Measurements from ENCODE around the gene PAPLN. TPM values are rescaled to one million over a fixed set of nuclear protein-coding genes. Genes with fewer than 3 reads are reported as not detected.

The PAPLN gene
- total and polyA plus RNA-seq, 4 donors: 5.1 to 69.3 (median 25.3) TPM

- Histone ChIP-seq H3K9me3 (ENCODE audit: control insufficient read depth, insufficient read depth, low read length) (no peaks in the 10 kb centered on the region), H3K27me3 (ENCODE audit: control insufficient read depth, insufficient read depth, low read length) (no peaks in the 10 kb centered on the region), H3K36me3 (ENCODE audit: control insufficient read depth, insufficient read depth, low read length) (peaks cover 18% of the 10 kb centered on the region), H3K27ac (ENCODE audit: low read depth, low read length) (no peak overlapping the region), H3K4me1 (ENCODE audit: control insufficient read depth, insufficient read depth, low read length) (no peaks in the 10 kb centered on the region), H3K4me3 (ENCODE audit: low read depth, low read length) (no peak overlapping the region)
- WGBS (ENCODE audit: insufficient coverage): 90% methylated on average over 2 of the region's 5 CpGs
- DNase-seq (ENCODE audit: low read depth in 4 of 6, low spot score in 6 of 6): no peak
These were observed 43.6 kb downstream of the PAPLN start for GRCh38 chr14:73280903-73281302.

- Histone ChIP-seq H3K36me3 (ENCODE audit: control insufficient read depth, insufficient read depth, low read length) (peaks cover 7% of the 10 kb centered on the region), H3K4me1 (ENCODE audit: control insufficient read depth, insufficient read depth, low read length) (no peaks in the 10 kb centered on the region), H3K9me3 (ENCODE audit: control insufficient read depth, insufficient read depth, low read length) (no peaks in the 10 kb centered on the region), H3K27ac (ENCODE audit: low read depth, low read length) (no peak overlapping the region), H3K4me3 (ENCODE audit: low read depth, low read length) (no peak overlapping the region), H3K27me3 (ENCODE audit: control insufficient read depth, insufficient read depth, low read length) (no peaks in the 10 kb centered on the region)
- DNase-seq (ENCODE audit: low read depth in 4 of 6, low spot score in 6 of 6): peak in 3 of 6 donors; percentile 40 to 92 (median 74)
- WGBS (ENCODE audit: insufficient coverage): 12% methylated on average over 7 of the region's 12 CpGs
These were observed 46.5 kb downstream of the PAPLN start for GRCh38 chr14:73283608-73284379.

GRCh38 chr14:73285979-73286378 lies 48.7 kb downstream of the PAPLN start:
- Histone ChIP-seq H3K36me3 (ENCODE audit: control insufficient read depth, insufficient read depth, low read length) (peaks cover 5% of the 10 kb centered on the region), H3K27me3 (ENCODE audit: control insufficient read depth, insufficient read depth, low read length) (no peaks in the 10 kb centered on the region), H3K4me3 (ENCODE audit: low read depth, low read length) (no peak overlapping the region), H3K4me1 (ENCODE audit: control insufficient read depth, insufficient read depth, low read length) (no peaks in the 10 kb centered on the region), H3K9me3 (ENCODE audit: control insufficient read depth, insufficient read depth, low read length) (no peaks in the 10 kb centered on the region), H3K27ac (ENCODE audit: low read depth, low read length) (no peak overlapping the region)
- no peak for DNase-seq (ENCODE audit: low read depth in 4 of 6, low spot score in 6 of 6)
- WGBS (ENCODE audit: insufficient coverage): no CpG with 5 or more reads among the region's 1 CpG

- no CpG with 5 or more reads among the region's 2 CpGs for WGBS (ENCODE audit: insufficient coverage)
- no peaks in the 10 kb centered on the region for H3K9me3 ChIP-seq (ENCODE audit: control insufficient read depth, insufficient read depth, low read length)
- DNase-seq (ENCODE audit: low read depth in 4 of 6, low spot score in 6 of 6): no peak
- H3K4me3 ChIP-seq (ENCODE audit: low read depth, low read length): no peak overlapping the region
- H3K4me1 ChIP-seq (ENCODE audit: control insufficient read depth, insufficient read depth, low read length): no peaks in the 10 kb centered on the region
- no peaks in the 10 kb centered on the region for H3K27me3 ChIP-seq (ENCODE audit: control insufficient read depth, insufficient read depth, low read length)
- H3K27ac ChIP-seq (ENCODE audit: low read depth, low read length): no peak overlapping the region
- H3K36me3 ChIP-seq (ENCODE audit: control insufficient read depth, insufficient read depth, low read length): peaks cover 10% of the 10 kb centered on the region
These were observed 49.3 kb downstream of the PAPLN start for GRCh38 chr14:73286598-73286997.

- Histone ChIP-seq H3K4me1 (ENCODE audit: control insufficient read depth, insufficient read depth, low read length) (no peaks in the 10 kb centered on the region), H3K27ac (ENCODE audit: low read depth, low read length) (no peak overlapping the region), H3K27me3 (ENCODE audit: control insufficient read depth, insufficient read depth, low read length) (no peaks in the 10 kb centered on the region), H3K9me3 (ENCODE audit: control insufficient read depth, insufficient read depth, low read length) (no peaks in the 10 kb centered on the region), H3K4me3 (ENCODE audit: low read depth, low read length) (no peak overlapping the region), H3K36me3 (ENCODE audit: control insufficient read depth, insufficient read depth, low read length) (peaks cover 14% of the 10 kb centered on the region)
- no peak for DNase-seq (ENCODE audit: low read depth in 4 of 6, low spot score in 6 of 6)
- WGBS (ENCODE audit: insufficient coverage): 67% methylated on average over 4 of the region's 5 CpGs
These were observed 49.8 kb downstream of the PAPLN start for GRCh38 chr14:73287071-73287470.

GRCh38 chr14:73289308-73289707 lies 52.0 kb downstream of the PAPLN start:
- DNase-seq (ENCODE audit: low read depth in 4 of 6, low spot score in 6 of 6): no peak
- no peaks in the 10 kb centered on the region for H3K4me1 ChIP-seq (ENCODE audit: control insufficient read depth, insufficient read depth, low read length)
- no CpG with 5 or more reads among the region's 3 CpGs for WGBS (ENCODE audit: insufficient coverage)
- H3K4me3 ChIP-seq (ENCODE audit: low read depth, low read length): no peak overlapping the region
- H3K36me3 ChIP-seq (ENCODE audit: control insufficient read depth, insufficient read depth, low read length): peaks cover 15% of the 10 kb centered on the region
- no peak overlapping the region for H3K27ac ChIP-seq (ENCODE audit: low read depth, low read length)
- H3K27me3 ChIP-seq (ENCODE audit: control insufficient read depth, insufficient read depth, low read length): no peaks in the 10 kb centered on the region
- H3K9me3 ChIP-seq (ENCODE audit: control insufficient read depth, insufficient read depth, low read length): no peaks in the 10 kb centered on the region

GRCh38 chr14:73289729-73290128 lies 52.4 kb downstream of the PAPLN start:
- no peak for DNase-seq (ENCODE audit: low read depth in 4 of 6, low spot score in 6 of 6)
- H3K4me3 ChIP-seq (ENCODE audit: low read depth, low read length): no peak overlapping the region
- WGBS (ENCODE audit: insufficient coverage): 80% methylated on average over 1 of the region's 3 CpGs
- no peaks in the 10 kb centered on the region for H3K9me3 ChIP-seq (ENCODE audit: control insufficient read depth, insufficient read depth, low read length)
- H3K4me1 ChIP-seq (ENCODE audit: control insufficient read depth, insufficient read depth, low read length): no peaks in the 10 kb centered on the region
- peaks cover 15% of the 10 kb centered on the region for H3K36me3 ChIP-seq (ENCODE audit: control insufficient read depth, insufficient read depth, low read length)
- H3K27ac ChIP-seq (ENCODE audit: low read depth, low read length): no peak overlapping the region
- H3K27me3 ChIP-seq (ENCODE audit: control insufficient read depth, insufficient read depth, low read length): no peaks in the 10 kb centered on the region

- peaks cover 15% of the 10 kb centered on the region for H3K36me3 ChIP-seq (ENCODE audit: control insufficient read depth, insufficient read depth, low read length)
- no peaks in the 10 kb centered on the region for H3K4me1 ChIP-seq (ENCODE audit: control insufficient read depth, insufficient read depth, low read length)
- no peak for DNase-seq (ENCODE audit: low read depth in 4 of 6, low spot score in 6 of 6)
- H3K27ac ChIP-seq (ENCODE audit: low read depth, low read length): no peak overlapping the region
- H3K9me3 ChIP-seq (ENCODE audit: control insufficient read depth, insufficient read depth, low read length): no peaks in the 10 kb centered on the region
- no peak overlapping the region for H3K4me3 ChIP-seq (ENCODE audit: low read depth, low read length)
- 83% methylated on average over 3 of the region's 4 CpGs for WGBS (ENCODE audit: insufficient coverage)
- no peaks in the 10 kb centered on the region for H3K27me3 ChIP-seq (ENCODE audit: control insufficient read depth, insufficient read depth, low read length)
These were observed 53.0 kb downstream of the PAPLN start for GRCh38 chr14:73290279-73290678.

- no peaks in the 10 kb centered on the region for H3K9me3 ChIP-seq (ENCODE audit: control insufficient read depth, insufficient read depth, low read length)
- no peak for DNase-seq (ENCODE audit: low read depth in 4 of 6, low spot score in 6 of 6)
- no peak overlapping the region for H3K4me3 ChIP-seq (ENCODE audit: low read depth, low read length)
- no peaks in the 10 kb centered on the region for H3K27me3 ChIP-seq (ENCODE audit: control insufficient read depth, insufficient read depth, low read length)
- peaks cover 9% of the 10 kb centered on the region for H3K36me3 ChIP-seq (ENCODE audit: control insufficient read depth, insufficient read depth, low read length)
- WGBS (ENCODE audit: insufficient coverage): 93% methylated on average over 6 of the region's 12 CpGs
- no peaks in the 10 kb centered on the region for H3K4me1 ChIP-seq (ENCODE audit: control insufficient read depth, insufficient read depth, low read length)
- no peak overlapping the region for H3K27ac ChIP-seq (ENCODE audit: low read depth, low read length)
These were observed 56.8 kb downstream of the PAPLN start for GRCh38 chr14:73293782-73294781.
